Endothelial cell of umbilical vein (primary cell): ENCODE measurements around the gene DNAJC17.

Source experiments
- CTCF ChIP-seq, 2 donors: IDR thresholded peaks; 1 replicate in 1 of 2; 2 replicates in 1 of 2; pipeline ENCODE4 v1.5.1; 2011; ENCODE audit warnings: low read length in 2 of 2, mild to moderate bottlenecking in 2 of 2, moderate library complexity in 2 of 2, control low read depth in 1 of 2, inconsistent platforms in 1 of 2, low read depth in 1 of 2; ENCODE audit not compliant: insufficient read depth in 1 of 2; ENCODE audit errors: extremely low read depth in 1 of 2
- POLR2A ChIP-seq: IDR thresholded peaks from 2 replicates; pipeline ENCODE4 v1.6.1; 2012; ENCODE audit warnings: low read depth, mild to moderate bottlenecking, control low read depth, low read length
- POLR2AphosphoS5 ChIP-seq: IDR thresholded peaks from 2 replicates; pipeline ENCODE4 v1.6.1; 2012; ENCODE audit warnings: low read depth, mild to moderate bottlenecking, control low read depth, low read length, moderate library complexity; ENCODE audit not compliant: insufficient read depth

DNA sequence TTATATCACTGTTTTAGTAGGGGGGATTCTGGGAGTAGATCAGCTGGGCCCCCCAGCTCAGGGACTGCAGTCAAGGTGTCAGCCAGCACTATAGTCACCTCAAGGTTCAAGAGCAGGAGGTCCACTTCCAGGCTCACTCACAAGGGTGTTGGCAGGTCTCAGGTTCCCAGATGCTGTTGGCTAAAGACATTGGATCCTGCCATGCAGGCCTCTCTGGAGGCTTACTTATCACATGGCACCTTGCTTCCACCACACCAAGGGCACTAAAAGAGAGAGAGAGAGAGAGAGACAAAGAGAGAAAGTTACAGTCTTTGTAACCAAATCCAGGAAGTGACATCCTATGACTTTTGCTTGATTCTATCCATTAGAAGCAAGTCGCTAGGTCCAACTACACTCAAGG lies 28.7 kb upstream of the DNAJC17 start:
- no peak for TF ChIP-seq POLR2A
- no peak for TF ChIP-seq CTCF (IDR thresholded peaks at IDR 0.05; ENCODE audit: extremely low read depth in 1 of 2, insufficient read depth in 1 of 2, low read depth in 1 of 2, low read length in 2 of 2)
- TF ChIP-seq POLR2AphosphoS5, result no peak
